GM21576 (cell line): ENCODE data around the gene CCDC186.
A peak's percentile ranks its signal among the peaks of the same experiment; 100 is the strongest.

Experiments used
- ATAC-seq: cut with Tn5 transposase; IDR thresholded peaks from one replicate; pipeline ENCODE4 v1.9.1; 2021; ENCODE audit warnings: mild to moderate bottlenecking, moderate library complexity; ENCODE audit not compliant: unreplicated experiment

CCDC186 gene

DNA sequence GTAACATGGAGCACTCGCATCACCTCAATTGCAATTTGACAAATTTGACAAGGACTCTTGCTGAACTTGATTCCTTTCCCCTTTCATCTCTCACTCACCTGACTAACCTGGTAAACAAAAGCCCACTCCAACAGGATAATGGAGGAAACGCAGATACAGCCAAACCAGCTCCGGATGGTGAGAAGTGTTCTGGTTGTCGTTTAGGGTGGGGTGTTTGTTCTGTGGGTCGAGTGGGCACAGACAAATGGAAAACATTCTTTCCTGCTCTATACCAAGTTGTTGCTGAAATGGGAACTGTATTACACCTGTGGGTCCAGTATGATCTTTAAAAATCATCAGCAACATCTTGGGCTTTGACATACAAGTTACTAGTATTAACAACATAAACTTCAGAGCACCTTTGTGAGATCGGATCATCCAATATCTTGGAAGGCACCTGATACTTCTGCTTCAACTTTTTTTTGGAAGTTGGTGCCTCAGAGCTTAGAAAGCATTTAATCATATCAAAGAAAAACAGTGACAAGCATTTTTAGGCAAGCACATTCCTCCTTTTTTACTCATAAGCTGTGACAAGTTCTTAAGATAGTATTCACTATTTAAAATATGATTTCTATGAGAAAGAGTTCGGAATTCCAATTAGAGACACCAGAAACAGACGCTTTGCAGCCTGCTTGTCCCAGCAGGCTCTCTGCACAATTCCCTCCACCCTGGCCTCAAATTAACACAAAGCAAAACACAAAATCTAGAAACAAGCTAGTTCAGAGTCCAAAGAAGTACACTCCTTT lies 58.1 kb downstream of the CCDC186 start:
- ATAC-seq, result no peak

DNA sequence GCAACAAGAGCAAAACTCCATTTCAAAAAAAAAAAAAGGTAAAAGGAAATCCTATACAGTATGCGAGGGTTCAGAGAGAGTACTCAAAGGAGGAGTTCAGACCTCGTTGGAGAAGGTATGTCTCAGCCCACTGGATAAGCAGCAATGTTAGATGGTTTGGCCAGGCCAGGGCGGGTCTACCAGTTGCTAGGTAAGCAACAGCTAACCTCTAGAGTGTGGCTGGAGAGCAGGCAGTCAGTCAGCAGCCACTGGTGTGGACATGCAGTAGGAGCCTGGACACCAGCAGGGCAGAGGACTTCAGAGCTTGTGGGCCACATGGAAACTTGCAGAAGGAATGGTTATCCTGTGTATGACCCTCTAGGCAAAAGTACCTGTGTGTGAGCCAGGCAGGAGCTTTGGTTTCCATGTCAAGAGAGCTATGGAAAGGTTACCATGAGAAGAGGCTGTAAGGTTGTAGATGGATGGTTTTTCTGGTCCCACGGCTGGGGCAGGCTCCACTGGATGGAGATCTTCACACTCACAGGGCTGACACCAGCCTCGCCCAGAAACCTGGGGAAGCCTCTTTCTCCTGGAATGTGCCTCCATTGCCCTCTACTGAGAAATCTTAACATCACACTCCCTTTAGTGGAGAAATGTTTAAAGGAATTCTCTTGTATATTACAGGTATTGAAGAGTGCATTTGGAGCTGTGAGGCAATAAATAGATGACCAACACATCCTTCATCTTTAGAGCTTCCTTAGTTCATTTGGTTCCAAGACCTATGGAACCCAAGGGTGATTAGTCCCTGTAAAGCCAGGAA lies 63.6 kb downstream of the CCDC186 start:
- no peak for ATAC-seq

DNA sequence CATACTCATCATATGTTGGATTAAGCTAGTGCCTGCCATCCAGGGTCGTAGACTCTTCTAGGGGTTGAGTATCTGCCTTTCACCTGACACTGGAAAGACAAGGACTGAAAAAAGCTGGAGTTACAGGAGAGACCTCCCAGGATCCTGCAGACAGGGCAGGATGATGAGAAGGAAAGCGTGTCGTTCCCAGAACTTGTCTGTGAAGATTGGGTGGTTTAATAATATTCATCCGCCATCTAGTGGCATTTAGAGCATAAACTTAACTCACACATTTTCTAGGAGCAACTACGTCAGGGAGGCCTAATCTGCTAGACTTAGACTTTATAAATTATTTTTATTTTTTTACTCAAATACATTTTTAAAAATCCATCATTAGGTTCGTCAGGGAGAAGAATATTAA lies 70.7 kb downstream of the CCDC186 start:
- no peak for ATAC-seq

DNA sequence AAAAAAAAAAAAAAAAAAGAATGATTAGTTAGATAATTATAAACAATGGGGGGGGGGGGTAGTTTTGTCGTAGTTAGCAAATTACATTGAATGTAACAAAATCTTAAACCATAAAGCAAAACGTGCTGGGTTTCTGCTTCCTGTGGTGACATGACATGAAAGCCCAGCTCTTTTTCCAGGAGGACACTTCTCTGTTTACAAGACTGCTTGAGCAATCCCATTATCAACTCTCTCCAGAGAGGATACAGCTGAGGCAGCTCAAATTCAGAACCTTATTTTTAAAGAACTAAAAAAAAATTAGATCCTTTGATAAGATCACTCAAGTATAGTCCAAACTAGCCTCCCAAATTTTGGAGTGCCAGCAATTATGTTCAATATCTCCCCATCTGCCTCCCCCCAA lies 71.7 kb downstream of the CCDC186 start:
- no peak for ATAC-seq

DNA sequence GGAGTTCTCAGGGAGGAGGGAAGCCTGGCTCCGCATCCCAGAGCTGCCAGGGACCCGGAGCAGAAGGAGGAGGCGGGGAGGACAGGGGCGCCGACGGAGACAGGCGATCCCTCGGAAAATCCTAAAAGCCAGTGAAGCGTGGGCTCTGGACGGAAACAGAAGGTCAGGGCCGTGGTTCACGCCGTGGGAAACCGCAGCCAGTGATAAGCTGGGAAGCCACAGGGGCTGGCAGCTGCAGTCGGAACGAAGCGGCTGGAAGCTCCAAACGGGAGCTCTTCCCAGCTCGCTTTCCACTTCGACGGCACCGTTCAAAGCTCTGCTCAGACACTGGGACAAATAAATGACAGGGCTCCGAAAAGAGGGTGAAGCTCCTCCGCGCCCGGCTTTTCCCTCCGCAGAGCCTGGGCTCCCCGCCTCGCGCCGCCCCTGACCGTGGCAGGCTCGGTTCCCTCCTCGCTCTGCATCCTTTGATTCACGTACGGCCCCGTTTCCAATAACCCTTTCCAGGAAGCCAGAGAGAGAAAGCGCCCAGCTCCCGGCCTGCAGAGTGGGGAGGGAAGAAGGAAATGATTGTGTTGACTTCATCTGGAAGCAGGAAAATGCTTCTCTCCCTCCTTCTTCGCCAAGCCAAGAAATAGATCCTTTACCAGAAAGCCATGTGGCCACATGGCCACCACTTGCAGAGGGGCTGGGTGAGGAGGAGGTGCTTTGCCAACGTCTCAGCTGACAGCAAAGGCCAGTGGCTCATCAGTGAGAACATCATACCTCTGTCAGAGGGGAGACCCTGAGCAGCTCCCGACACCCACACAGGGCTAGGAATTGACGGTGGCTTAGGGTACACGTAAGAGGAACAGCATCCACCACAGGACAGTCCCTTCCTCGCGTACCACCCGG lies 72.9 kb downstream of the CCDC186 start:
- no peak for ATAC-seq

DNA sequence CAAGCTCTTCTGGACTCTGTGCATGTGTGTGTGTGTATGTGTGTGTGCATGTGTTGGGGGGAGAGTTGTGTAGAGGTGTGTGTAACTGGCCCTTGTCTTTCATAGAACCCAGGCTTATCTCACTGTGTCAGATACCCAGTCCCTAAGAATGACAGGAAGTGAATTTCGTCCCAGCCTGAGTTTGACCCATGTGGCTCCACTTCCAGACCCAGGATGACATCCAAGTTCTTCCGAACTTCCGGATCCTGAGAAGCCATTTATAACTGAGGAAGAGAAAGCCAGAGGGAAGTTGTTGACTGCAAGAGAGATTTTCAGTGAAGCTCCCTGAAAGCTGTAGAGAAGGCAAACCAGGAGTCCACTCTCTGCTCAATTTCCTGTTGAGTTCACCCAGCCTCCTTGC lies 77.1 kb downstream of the CCDC186 start:
- no peak for ATAC-seq

DNA sequence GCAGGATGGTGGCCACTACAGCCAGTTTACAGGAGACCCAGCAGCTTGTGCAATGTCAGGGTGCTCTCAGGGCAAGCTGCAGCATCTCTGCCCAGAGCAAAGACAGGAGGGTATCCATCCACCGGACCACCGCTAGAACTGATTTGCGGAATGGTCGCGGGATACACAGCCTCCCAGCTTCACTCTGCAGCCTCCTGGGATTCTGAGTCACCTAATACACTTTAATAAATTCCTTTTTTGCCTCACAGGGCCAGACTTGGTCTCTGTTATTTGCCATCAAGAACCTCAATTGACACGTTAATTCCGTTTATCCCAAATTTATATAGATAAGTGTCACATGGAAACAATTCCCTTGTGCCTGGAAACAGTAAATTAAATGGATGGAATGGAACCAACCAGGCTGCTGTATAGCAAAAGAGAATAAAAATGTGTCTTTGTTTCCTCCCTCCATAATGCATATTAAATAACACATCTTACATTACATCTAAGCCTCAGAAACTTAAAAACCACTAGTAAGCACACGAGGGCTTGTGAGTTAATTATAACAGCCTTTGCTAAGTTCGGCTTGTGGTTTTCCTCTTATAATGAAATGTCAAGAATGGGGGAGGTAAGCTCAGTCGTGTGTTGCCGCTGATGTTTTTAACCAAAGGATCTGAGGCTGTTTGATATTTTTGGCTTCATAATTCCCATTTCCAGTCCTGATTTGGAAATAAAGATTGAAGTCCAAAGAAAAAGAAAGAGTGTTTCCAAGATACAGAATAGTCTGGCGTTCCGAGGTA lies 78.3 kb downstream of the CCDC186 start:
- peak; percentile 69 for ATAC-seq

DNA sequence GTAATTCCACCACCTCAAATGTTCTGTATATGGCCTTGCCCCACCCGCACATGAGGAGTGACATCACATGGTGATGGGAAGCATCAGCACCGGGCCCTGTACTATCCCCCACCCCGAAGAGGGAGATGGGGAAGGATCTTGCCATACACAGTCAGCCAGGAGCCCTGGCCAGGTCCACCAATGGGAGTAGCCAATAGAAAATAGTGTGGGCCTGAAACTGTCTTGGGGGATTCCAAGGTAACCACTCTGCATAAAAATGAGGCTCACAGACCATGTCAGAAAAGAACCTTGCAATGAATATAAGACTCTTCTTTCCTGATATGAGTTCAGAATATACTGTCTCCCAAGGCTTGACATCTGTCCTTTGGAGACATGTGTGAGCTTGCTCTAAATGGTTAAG lies 79.2 kb downstream of the CCDC186 start:
- ATAC-seq, result no peak

DNA sequence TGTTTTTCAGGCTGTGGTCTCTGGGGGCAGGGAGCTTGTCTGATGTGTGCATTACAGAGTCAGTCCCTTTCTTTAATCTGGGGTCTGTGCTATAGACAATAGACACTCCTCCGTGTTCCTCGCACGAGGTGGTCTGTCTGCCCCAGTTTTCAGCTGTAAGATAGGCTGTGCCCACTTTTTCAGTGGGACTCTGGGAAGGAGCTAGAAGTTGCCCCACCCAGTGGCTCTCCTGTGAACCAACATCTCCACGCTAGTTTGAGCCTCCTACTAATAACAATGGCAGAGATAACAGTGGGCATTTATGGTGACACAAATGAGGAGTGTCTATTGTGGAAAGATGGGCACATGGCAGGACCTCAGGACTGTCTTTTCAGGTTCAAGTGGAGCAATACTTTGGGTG lies 86.3 kb downstream of the CCDC186 start:
- no peak for ATAC-seq

DNA sequence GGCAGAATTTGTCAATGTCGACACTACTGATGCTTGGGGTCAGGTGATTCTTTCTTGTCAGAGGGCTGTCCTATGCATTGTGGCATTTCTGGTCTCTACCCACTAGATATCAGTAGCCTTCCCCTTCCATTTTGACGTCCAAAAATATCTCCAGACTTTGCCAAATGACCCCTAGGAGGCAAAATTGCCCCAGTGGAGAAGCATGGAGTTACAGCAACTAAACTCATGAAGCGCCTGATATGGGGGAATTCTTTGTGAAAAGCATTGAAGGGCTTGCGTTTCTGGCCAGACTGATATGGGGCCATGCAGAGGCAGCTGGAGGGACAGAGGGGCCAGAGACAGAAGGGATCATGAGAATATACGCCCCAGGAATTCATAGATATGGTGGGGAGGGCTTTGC lies 86.7 kb downstream of the CCDC186 start:
- no peak for ATAC-seq

DNA sequence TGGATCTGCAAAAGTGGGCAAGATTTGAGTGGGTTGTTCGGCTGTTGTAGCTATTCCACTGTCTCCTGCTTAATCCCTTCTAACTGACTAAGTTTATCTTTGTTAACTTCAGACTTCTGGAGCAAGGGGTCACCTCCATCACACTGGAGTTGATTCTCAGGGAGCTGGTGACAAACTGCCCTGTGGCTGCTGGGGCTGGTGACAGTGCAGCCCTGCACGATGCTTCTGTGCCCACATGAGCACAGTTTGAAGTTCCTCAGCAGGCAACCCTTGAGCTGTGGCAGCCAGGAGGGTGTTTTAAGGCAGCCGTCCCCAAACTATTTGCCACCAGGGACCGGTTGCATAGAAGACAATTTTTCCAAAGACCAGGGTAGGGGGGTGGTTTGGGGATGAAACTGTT lies 89.8 kb downstream of the CCDC186 start:
- no peak for ATAC-seq

DNA sequence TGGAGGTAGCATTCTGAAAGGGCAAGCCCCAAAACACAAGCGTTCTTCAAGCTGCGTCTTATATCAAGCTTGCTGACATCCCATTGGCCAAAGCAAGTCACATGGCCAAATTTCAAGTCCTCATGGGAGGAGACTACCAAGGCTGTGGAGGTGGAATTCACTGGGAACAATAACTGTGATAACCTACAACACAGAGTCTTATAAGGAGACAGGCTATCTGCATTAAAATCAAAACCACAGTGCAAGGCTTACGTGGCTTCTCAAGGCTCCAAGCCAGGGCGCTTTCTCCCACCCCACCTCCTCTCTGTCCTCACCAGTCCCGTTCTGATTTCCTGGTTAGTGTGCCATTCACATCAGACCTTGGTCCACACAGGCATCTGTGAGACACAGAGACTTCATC lies 91.0 kb downstream of the CCDC186 start:
- no peak for ATAC-seq

DNA sequence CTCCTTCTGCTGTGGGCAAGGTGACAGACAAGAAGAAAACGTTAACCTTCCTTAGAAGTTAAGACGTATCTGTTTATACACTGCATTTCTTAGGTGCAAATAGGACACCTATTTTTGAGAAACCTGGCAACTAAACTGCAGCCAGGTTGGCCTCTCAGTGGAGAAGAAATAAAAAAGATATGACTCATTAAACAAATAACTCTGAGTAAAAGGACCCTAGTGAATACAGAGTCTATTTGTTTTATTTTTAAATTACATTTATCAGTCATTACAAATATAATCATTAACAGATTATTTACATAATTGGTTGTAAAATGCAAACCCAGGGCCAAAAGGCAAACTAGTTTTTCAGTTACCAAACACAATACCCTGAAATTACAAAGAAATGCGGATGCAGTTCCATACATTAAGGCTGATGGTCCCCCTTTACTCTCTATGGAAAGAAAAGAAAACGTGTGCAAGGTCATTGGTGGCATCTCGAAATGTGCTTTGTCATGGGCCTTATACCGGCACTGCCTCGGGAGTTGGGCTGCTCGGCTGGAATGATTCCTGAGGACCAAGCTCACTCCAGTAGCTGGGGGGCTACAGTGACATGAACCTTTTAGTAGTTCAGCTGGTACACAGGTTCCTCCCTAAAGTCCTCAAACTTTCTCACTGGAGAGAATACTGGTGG lies 92.0 kb downstream of the CCDC186 start:
- ATAC-seq, result no peak

DNA sequence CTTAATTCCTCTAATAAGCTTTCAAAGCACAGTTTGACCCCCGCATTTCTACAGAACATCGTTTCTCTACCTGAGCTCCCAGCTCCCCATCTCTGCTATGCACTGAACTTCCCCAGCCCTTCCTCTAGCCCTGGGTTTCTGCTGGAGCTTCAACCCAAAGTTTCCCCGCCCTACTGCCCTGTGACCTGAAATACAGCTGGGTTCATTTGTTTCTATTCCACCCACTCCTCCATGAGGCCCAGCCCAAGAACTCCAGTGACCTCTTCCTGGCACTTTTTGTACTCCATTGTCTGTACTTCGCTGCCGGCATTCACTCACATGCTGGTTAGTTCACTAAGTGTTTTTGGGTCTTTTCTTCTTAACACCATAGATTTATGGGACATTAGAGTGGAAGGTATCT lies 94.6 kb downstream of the CCDC186 start:
- no peak for ATAC-seq

DNA sequence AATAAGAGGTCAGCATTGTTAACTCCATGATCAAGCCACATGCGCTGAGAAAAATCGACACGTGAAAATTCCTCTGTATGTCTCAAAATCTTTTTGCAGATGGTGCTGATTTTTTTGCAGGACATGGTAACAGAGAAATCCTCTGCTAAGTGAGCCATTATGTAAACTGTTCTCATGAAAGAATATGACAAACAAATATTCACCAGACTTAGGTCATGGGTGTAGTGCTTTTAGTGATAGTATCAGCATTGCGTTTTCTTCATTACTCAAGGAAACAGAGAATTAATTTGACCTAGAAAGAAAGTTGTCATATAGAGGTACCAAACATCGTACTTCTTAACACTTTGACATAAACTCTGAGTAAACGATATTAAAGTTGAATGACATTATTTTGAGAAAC lies 95.7 kb downstream of the CCDC186 start:
- ATAC-seq, result no peak

DNA sequence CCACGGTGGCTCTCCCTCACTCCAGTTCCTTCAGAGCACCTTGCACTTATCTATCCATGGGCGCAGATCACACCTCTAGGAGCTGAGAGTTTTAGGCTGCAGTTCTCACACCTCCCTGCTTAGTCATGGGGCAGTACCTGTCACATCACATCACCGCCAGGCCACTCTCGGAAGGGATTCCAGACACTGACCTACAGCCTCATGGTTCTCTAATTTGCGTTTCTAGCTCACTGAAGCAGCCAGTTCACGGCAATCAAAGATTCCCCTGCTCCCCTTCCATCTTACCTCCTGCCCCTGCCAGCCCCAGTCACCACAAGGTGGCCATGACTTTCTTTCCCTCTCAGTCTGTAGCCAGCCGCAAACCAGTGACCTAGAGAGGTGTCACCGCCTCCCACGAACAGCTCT lies 96.2 kb downstream of the CCDC186 start:
- no peak for ATAC-seq

DNA sequence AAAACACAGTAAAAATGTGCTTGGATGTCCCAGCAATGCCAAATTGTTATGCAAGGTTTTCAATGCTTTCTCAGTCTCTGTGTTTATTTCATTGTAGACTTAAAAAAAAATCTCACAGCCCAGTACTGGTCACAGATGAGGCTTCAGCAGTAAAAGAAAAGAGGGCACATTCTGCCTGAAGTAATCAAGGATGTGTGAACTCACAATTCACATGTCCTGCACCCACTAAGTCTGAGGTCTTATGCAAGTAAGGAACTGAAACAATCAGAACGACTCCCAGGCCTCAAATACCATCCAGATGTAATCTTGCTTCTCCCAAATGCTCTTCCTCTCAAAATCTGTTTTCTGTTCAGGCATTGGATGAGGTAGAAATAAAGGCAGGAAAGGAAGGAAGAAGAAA lies 96.7 kb downstream of the CCDC186 start:
- no peak for ATAC-seq

DNA sequence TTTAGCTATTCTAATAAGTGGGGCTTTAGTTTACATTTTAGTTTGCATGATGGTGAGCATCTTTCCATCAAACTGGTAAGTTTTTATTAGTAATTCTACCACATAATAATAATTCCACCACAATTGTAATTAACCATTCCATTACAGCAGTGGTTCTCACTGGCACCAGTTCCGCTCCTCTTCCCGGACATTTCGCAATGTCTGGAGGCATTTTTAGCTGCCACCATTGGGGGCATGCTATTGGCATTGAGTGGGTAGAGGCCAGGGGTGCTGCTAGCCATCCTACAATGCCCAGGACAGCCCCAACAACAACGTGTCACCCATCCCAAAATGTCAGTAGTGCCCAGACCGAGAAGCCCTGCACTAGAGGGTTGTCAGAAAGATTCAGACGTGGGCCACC lies 98.9 kb downstream of the CCDC186 start:
- ATAC-seq, result no peak

DNA sequence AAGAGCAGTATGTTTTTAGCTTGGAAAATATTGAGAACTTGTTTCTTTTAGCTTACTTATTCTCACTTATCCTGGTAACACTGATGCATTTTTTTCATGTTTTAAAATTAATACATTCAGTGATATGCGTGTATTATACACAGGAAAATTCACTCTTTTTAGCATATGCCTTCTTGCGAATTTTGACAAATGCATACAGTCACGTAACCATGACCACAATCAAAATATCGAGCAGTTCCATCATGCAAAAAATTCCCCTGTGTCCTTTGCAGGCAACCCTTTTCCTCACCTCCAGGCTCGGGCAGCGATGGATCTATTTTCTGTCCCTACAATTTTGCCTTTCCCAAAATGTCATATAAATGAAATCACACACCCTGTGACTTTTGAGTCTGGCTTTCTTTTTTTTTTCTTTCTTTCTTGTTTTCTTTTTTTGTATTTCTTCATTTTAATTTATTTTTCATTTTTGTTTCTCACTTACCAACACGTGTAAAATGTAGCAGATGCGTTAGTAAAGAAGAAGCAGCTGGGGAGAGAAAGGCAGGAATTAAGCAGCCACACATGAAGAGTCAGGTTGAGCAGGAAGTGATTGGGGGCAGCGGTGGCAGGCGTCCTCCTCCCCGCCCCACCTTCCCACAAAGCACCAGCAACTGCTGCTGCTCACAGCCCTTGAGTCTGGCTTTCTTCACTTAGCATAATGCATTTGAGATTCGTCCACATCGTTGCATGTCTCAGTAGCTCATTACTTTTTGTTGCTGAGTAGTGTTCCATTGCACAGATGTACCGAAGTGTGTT lies 100.4 kb downstream of the CCDC186 start:
- ATAC-seq, result peak; percentile 75
